H1 (cell line): ENCODE results near the gene RASAL2. TPM values are rescaled to one million over a fixed set of nuclear protein-coding genes. Genes with fewer than 3 reads are reported as not detected.

Experiments used
- CTCF ChIA-PET: fragments of 300-600 bp; sonication (Branson Sonifier 250); formaldehyde crosslinking; loops from one replicate; lab custom pipeline; 2021; ENCODE audit not compliant: partially characterized antibody; lab: Charles Lee
- POLR2A ChIA-PET: fragments of 300-600 bp; sonication (Branson Sonifier 250); formaldehyde crosslinking; loops from one replicate; lab custom pipeline; 2021; ENCODE audit warnings: inconsistent platforms; ENCODE audit not compliant: partially characterized antibody; lab: Charles Lee
- DNase-seq, 2 experiments: peaks; one replicate each; pipeline versions ENCODE4 v3.0.0 to v3.0.0-alpha.2; 2010 to 2022; ENCODE audit warnings: low spot score in 2 of 2, low read depth in 1 of 2, mixed read lengths in 1 of 2
- FAIRE-seq: peaks from 2 replicates; lab custom pipeline; 2011; peaks lifted over from hg19 to GRCh38; lab: Jason Lieb, UNC
- H2AFZ ChIP-seq: 2 replicates; pipeline ENCODE4 v1.8.1; 2012; ENCODE audit warnings: low read length, inconsistent platforms
- H2AK5ac ChIP-seq: 2 replicates; pipeline ENCODE4 v1.6.1; 2013; ENCODE audit warnings: low read depth, low read length
- H2BK120ac ChIP-seq: replicated peaks from 2 replicates; pipeline ENCODE3; 2013; ENCODE audit warnings: low read depth, low read length, inconsistent platforms
- H2BK12ac ChIP-seq: 2 replicates; pipeline ENCODE4 v1.6.1; 2013; ENCODE audit warnings: low read depth, low read length
- H2BK15ac ChIP-seq: 2 replicates; pipeline ENCODE4 v1.6.1; 2013; ENCODE audit warnings: low read length
- H2BK20ac ChIP-seq: 2 replicates; pipeline ENCODE4 v1.6.1; 2013; ENCODE audit warnings: low read length
- H2BK5ac ChIP-seq: 2 replicates; pipeline ENCODE4 v1.6.1; 2013; ENCODE audit warnings: low read depth, low read length
- H3K14ac ChIP-seq: 2 replicates; pipeline ENCODE4 v1.6.1; 2013; ENCODE audit warnings: inconsistent platforms; ENCODE audit not compliant: insufficient read length
- H3K18ac ChIP-seq: 2 replicates; pipeline ENCODE4 v1.6.1; 2013; ENCODE audit warnings: low read length; ENCODE audit errors: extremely low read depth
- H3K23ac ChIP-seq: 2 replicates; pipeline ENCODE4 v1.6.1; 2013; ENCODE audit warnings: inconsistent platforms; ENCODE audit not compliant: insufficient read length
- H3K23me2 ChIP-seq: 2 replicates; pipeline ENCODE4 v1.6.1; 2013; ENCODE audit warnings: low read depth, low read length
- H3K27ac ChIP-seq: 2 replicates; pipeline ENCODE4 v1.6.1; 2011; ENCODE audit warnings: low read depth, low read length, inconsistent platforms
- H3K27me3 ChIP-seq, 4 experiments: replicated peaks in 1 of 4; 1 replicate in 1 of 4; 2 replicates in 3 of 4; pipeline versions ENCODE4 v1.6.1 to v1.8.1; 2011 to 2013; ENCODE audit warnings: low read length in 3 of 4, mild to moderate bottlenecking in 3 of 4, inconsistent platforms in 2 of 4, mixed read lengths in 2 of 4, moderate library complexity in 1 of 4; ENCODE audit not compliant: control insufficient read depth in 3 of 4, insufficient read depth in 3 of 4; ENCODE audit errors: extremely low read depth in 1 of 4
- H3K36me3 ChIP-seq, 4 experiments: 2 replicates each; pipeline versions ENCODE4 v1.6.1 to v1.8.1; 2011 to 2013; ENCODE audit warnings: mild to moderate bottlenecking in 4 of 4, low read length in 3 of 4, moderate library complexity in 2 of 4, control low read depth in 1 of 4, inconsistent platforms in 1 of 4; ENCODE audit not compliant: insufficient read depth in 4 of 4, control insufficient read depth in 2 of 4
- H3K4ac ChIP-seq: replicated peaks from 2 replicates; pipeline ENCODE3; 2013; ENCODE audit warnings: low read length, low read depth, mixed read lengths, inconsistent platforms; ENCODE audit not compliant: insufficient read length
- H3K4me1 ChIP-seq, 4 experiments: replicated peaks in 1 of 4; 1 replicate in 1 of 4; 2 replicates in 3 of 4; pipeline versions ENCODE4 v1.6.1 to v1.8.1; 2011 to 2013; ENCODE audit warnings: low read length in 3 of 4, inconsistent platforms in 2 of 4, mixed read lengths in 1 of 4; ENCODE audit not compliant: insufficient read depth in 4 of 4, control insufficient read depth in 3 of 4
- H3K4me2 ChIP-seq, 2 experiments: 2 replicates each; pipeline versions ENCODE4 v1.6.1 to v1.8.1; 2011 to 2013; ENCODE audit warnings: low read depth in 2 of 2, low read length in 2 of 2, control low read depth in 1 of 2, inconsistent platforms in 1 of 2, mild to moderate bottlenecking in 1 of 2; ENCODE audit not compliant: insufficient read depth in 1 of 2
- H3K4me3 ChIP-seq, 4 experiments: fragments of 200-600, 300-600 bp in 1 of 4; sonication (generic), shearing (Covaris generic), sonication (Bioruptor Twin) in 1 of 4; 2 replicates each; pipeline versions ENCODE4 v1.5.1 to v1.8.1; 2011 to 2016; ENCODE audit warnings: low read length in 4 of 4, low read depth in 3 of 4, control low read depth in 2 of 4, inconsistent platforms in 2 of 4, mild to moderate bottlenecking in 2 of 4, mixed read lengths in 1 of 4, moderate library complexity in 1 of 4; ENCODE audit not compliant: insufficient read depth in 2 of 4; ENCODE audit errors: extremely low read depth in 1 of 4
- H3K56ac ChIP-seq: replicated peaks from 2 replicates; pipeline ENCODE3; 2013; ENCODE audit warnings: low read depth, mild to moderate bottlenecking, mixed read lengths, low read length, inconsistent platforms; ENCODE audit not compliant: insufficient read length
- H3K79me1 ChIP-seq: 2 replicates; pipeline ENCODE4 v1.6.1; 2013; ENCODE audit warnings: low read depth, low read length, control low read depth
- H3K79me2 ChIP-seq, 2 experiments: 2 replicates each; pipeline versions ENCODE4 v1.6.1 to v1.8.1; 2012 to 2013; ENCODE audit warnings: low read length in 2 of 2, mild to moderate bottlenecking in 2 of 2, inconsistent platforms in 1 of 2; ENCODE audit not compliant: insufficient read depth in 2 of 2, control insufficient read depth in 1 of 2
- H3K9ac ChIP-seq, 4 experiments: replicated peaks in 1 of 4; 1 replicate in 1 of 4; 2 replicates in 3 of 4; pipeline versions ENCODE4 v1.6.1 to v1.8.1; 2011 to 2013; ENCODE audit warnings: low read depth in 3 of 4, low read length in 3 of 4, control low read depth in 2 of 4, mild to moderate bottlenecking in 2 of 4, moderate library complexity in 2 of 4, inconsistent platforms in 1 of 4; ENCODE audit errors: extremely low read depth in 1 of 4
- H3K9me3 ChIP-seq, 2 experiments: 2 replicates each; pipeline versions ENCODE4 v1.6.1 to v1.8.1; 2012 to 2013; ENCODE audit warnings: mild to moderate bottlenecking in 2 of 2, moderate library complexity in 2 of 2, control low read depth in 1 of 2, inconsistent platforms in 1 of 2, low read depth in 1 of 2, low read length in 1 of 2, mixed read lengths in 1 of 2; ENCODE audit not compliant: insufficient read depth in 2 of 2
- H4K20me1 ChIP-seq, 2 experiments: replicated peaks in 1 of 2; 2 replicates each; pipeline versions ENCODE3 to v1.8.1; 2011 to 2013; ENCODE audit warnings: inconsistent platforms in 2 of 2, low read length in 2 of 2, mild to moderate bottlenecking in 1 of 2; ENCODE audit not compliant: insufficient read depth in 2 of 2, control insufficient read depth in 1 of 2
- H4K5ac ChIP-seq: 2 replicates; pipeline ENCODE4 v1.6.1; 2013; ENCODE audit warnings: low read length, low read depth, mixed read lengths, inconsistent platforms; ENCODE audit not compliant: insufficient read length
- H4K8ac ChIP-seq: 2 replicates; pipeline ENCODE4 v1.8.0; 2013; ENCODE audit warnings: mild to moderate bottlenecking, moderate library complexity, low read length, inconsistent platforms; ENCODE audit not compliant: insufficient read depth; ENCODE audit errors: extremely low read depth
- H4K91ac ChIP-seq: replicated peaks from 2 replicates; pipeline ENCODE3; 2013; ENCODE audit warnings: low read length, mixed read lengths, inconsistent platforms; ENCODE audit not compliant: insufficient read length
- ASH2L ChIP-seq: fragments of 200-600, 300-600 bp; sonication (generic); IDR thresholded peaks from one replicate; pipeline ENCODE4 v1.7.1; 2017; ENCODE audit warnings: low read length
- BCL11A ChIP-seq, 2 experiments: IDR thresholded peaks; one replicate each; pipeline ENCODE4 v1.6.1; 2011; ENCODE audit warnings: low read depth in 2 of 2, low read length in 2 of 2, mild to moderate bottlenecking in 2 of 2
- CEBPB ChIP-seq: IDR thresholded peaks from 2 replicates; pipeline ENCODE4 v1.6.1; 2012; ENCODE audit warnings: low read depth, low read length
- CTBP2 ChIP-seq: IDR thresholded peaks from 2 replicates; pipeline ENCODE4 v1.7.0; 2011; ENCODE audit warnings: borderline replicate concordance, mild to moderate bottlenecking, moderate library complexity, mixed read lengths, low read length; ENCODE audit not compliant: insufficient read depth, insufficient read length
- GABPA ChIP-seq: IDR thresholded peaks from 2 replicates; pipeline ENCODE4 v1.6.1; 2011; ENCODE audit warnings: mild to moderate bottlenecking, low read length, moderate library complexity, borderline replicate concordance; ENCODE audit not compliant: insufficient read depth
- GTF2F1 ChIP-seq: IDR thresholded peaks from 2 replicates; pipeline ENCODE4 v1.6.1; 2012; ENCODE audit warnings: low read depth, low read length, improper control_type of control experiment, borderline replicate concordance
- JUN ChIP-seq: IDR thresholded peaks from 2 replicates; pipeline ENCODE4 v1.6.1; 2011; ENCODE audit warnings: low read depth, mild to moderate bottlenecking, improper control_type of control experiment, low read length
- KDM1A ChIP-seq: fragments of 200-600, 300-600 bp; sonication (generic); IDR thresholded peaks from 2 replicates; pipeline ENCODE4 v1.7.1; 2016; ENCODE audit warnings: mild to moderate bottlenecking, low read length, borderline replicate concordance
- NANOG ChIP-seq: IDR thresholded peaks from 2 replicates; pipeline ENCODE4 v1.6.1; 2011; ENCODE audit warnings: low read length, low read depth, mild to moderate bottlenecking, inconsistent platforms; ENCODE audit not compliant: insufficient read depth, poor library complexity, severe bottlenecking
- NRF1 ChIP-seq: IDR thresholded peaks from 2 replicates; pipeline ENCODE4 v1.6.1; 2011; ENCODE audit warnings: mild to moderate bottlenecking, low read depth, low read length, improper control_type of control experiment
- SIRT6 ChIP-seq: IDR thresholded peaks from one replicate; pipeline ENCODE4 v1.7.1; 2012; ENCODE audit warnings: low read length, inconsistent platforms
- SIX5 ChIP-seq: IDR thresholded peaks from 2 replicates; pipeline ENCODE4 v1.6.1; 2011; ENCODE audit warnings: mild to moderate bottlenecking, low read depth, low read length
- SP4 ChIP-seq: IDR thresholded peaks from 2 replicates; pipeline ENCODE4 v1.6.1; 2012; ENCODE audit warnings: low read length, inconsistent platforms
- TAF7 ChIP-seq: optimal IDR thresholded peaks from 2 replicates; pipeline ENCODE3; 2011; ENCODE audit warnings: low read depth, mild to moderate bottlenecking, inconsistent platforms, low read length, moderate library complexity, borderline replicate concordance
- WGBS, 2 experiments: shearing (Covaris generic) in 1 of 2; methylation state at CpG; one replicate each; pipeline versions ENCODE4 v1.1.6 to v1.1.7; 2013 to 2015; ENCODE audit warnings: low lambda C conversion rate in 2 of 2, mixed read lengths in 2 of 2, inconsistent platforms in 1 of 2, low coverage in 1 of 2, missing lambda C conversion rate in 1 of 2; ENCODE audit not compliant: insufficient replicate concordance in 2 of 2, insufficient coverage in 1 of 2, insufficient read length in 1 of 2; ENCODE audit errors: extremely low coverage in 1 of 2, missing lambda C conversion rate in 1 of 2; 5-methylcytosine and 5-hydroxymethylcytosine counted together
- polyA plus RNA-seq, 7 experiments: library from polyadenylated mRNA; depleted of rRNA in 3 of 7; stranded (reverse) in 5 of 7; unstranded in 2 of 7; fragments of >200 nt in 5 of 7; fragments of 200-250 nt in 2 of 7; gene quantifications; 1 replicate in 5 of 7; 2 replicates in 1 of 7; 4 replicates in 1 of 7; pipeline versions ENCODE4 v1.2.1 to v1.2.3, GENCODE V29; 2011 to 2013; ENCODE audit warnings: missing spikeins in 2 of 7, mixed read lengths in 2 of 7
- total RNA-seq: library from RNA; stranded (reverse); fragmentation: NEBNext Ultra II Directional; extraction: Animal tissue kit (Norgen Biotek cat#: 25700); gene quantifications from 2 replicates; pipeline ENCODE4 v1.2.1, GENCODE V29; 2021

Gene RASAL2
- total and polyA plus RNA-seq, 2 of the 8 experiments (the other 6 are each of a cell fraction or from before 2014, with no cell fraction given): 15.9 to 32.5 TPM

GRCh38 chr1:178224358-178224757 is 130.5 kb downstream of the RASAL2 start:
- ChIA-PET CTCF (interaction anchor here (0.6 to 1.5 kb wide), 3 partner anchors 18 to 440 kb away, joined by 3 to 4 read pairs (median 4); no protein-coding TSS in a partner anchor), POLR2A (no interaction called here)
- no peak for TF ChIP-seq SIRT6
- no peak for TF ChIP-seq NRF1
- TF ChIP-seq JUN: no peak
- TF ChIP-seq CEBPB: no peak
- no peak for TF ChIP-seq ASH2L
- no peak for TF ChIP-seq SIX5
- TF ChIP-seq TAF7: no peak
- TF ChIP-seq NANOG: no peak
- no peak for TF ChIP-seq GTF2F1
- TF ChIP-seq KDM1A: no peak
- TF ChIP-seq CTBP2: no peak
- no peak for TF ChIP-seq BCL11A (IDR thresholded peaks at IDR 0.05; ENCODE audit: low read depth in 2 of 2, low read length in 2 of 2)
- no peak for TF ChIP-seq SP4
- no peak for TF ChIP-seq GABPA
- Histone ChIP-seq H2BK20ac (no peak overlapping the region), H3K9me3 (no peaks in the 10 kb centered on the region), H3K4me3 (no peak overlapping the region), H2BK120ac (no peak overlapping the region), H2BK15ac (no peak overlapping the region), H3K4ac (no peak overlapping the region), H2AFZ (no peak overlapping the region), H4K20me1 (no peaks in the 10 kb centered on the region), H3K56ac (no peak overlapping the region), H2BK5ac (no peak overlapping the region), H4K5ac (no peak overlapping the region), H3K79me1 (peaks cover 2% of the 10 kb centered on the region; the same call in 1 of the 2 replicates), H3K9ac (no peak overlapping the region), H4K8ac (no peak overlapping the region), H3K4me1 (peaks cover 0 to 4% (median 0%) of the 10 kb centered on the region in 4 experiments; a peak in 1 of 7 replicates), H3K23me2 (no peaks in the 10 kb centered on the region), H3K14ac (no peak overlapping the region), H3K4me2 (no peak overlapping the region), H2AK5ac (no peak overlapping the region), H3K79me2 (peaks cover 0 to 70% of the 10 kb centered on the region in 2 experiments; a peak in 3 of 4 replicates), H2BK12ac (no peak overlapping the region), H3K23ac (no peak overlapping the region), H3K36me3 (no peaks in the 10 kb centered on the region), H4K91ac (no peak overlapping the region), H3K27ac (no peak overlapping the region), H3K27me3 (no peaks in the 10 kb centered on the region), H3K18ac (no peak overlapping the region)
- no peak for FAIRE-seq
- no peak for DNase-seq
- WGBS, 2 experiments: 71% methylated on average over 4 of the region's 4 CpGs; no CpG with 5 or more reads in 1 of the 2 experiments
